GM03348 (cell line): ENCODE measurements around the gene SPDEF.

Experiments
- DNase-seq: peaks from one replicate; pipeline ENCODE4 v3.0.0; 2012; ENCODE audit warnings: low spot score

SPDEF gene

GRCh38 chr6:34563513-34563870, 7.4 kb upstream of the SPDEF start:
- no peak for DNase-seq

- DNase-seq: no peak
Measured at GRCh38 chr6:34562861-34563512, 6.9 kb upstream of the SPDEF start.

GRCh38 chr6:34562350-34562749, 6.2 kb upstream of the SPDEF start:
- no peak for DNase-seq

- DNase-seq: no peak
Measured at GRCh38 chr6:34561227-34561530, 5.0 kb upstream of the SPDEF start.

GRCh38 chr6:34560366-34561226, 4.5 kb upstream of the SPDEF start:
- no peak for DNase-seq

- DNase-seq: no peak
Measured at GRCh38 chr6:34559651-34560365, 3.7 kb upstream of the SPDEF start.

- DNase-seq: no peak
Measured at GRCh38 chr6:34558172-34558714, 2.1 kb upstream of the SPDEF start.

- no peak for DNase-seq
Measured at GRCh38 chr6:34557228-34557627, 1.1 kb upstream of the SPDEF start.

- DNase-seq: no peak
Measured at GRCh38 chr6:34556493-34556892, 364 bp upstream of the SPDEF start.

GRCh38 chr6:34555328-34555727, 801 bp downstream of the SPDEF start:
- no peak for DNase-seq

- no peak for DNase-seq
Measured at GRCh38 chr6:34555007-34555322, 1.2 kb downstream of the SPDEF start.

GRCh38 chr6:34554291-34555006, 1.7 kb downstream of the SPDEF start:
- no peak for DNase-seq

GRCh38 chr6:34553750-34554149, 2.4 kb downstream of the SPDEF start:
- DNase-seq: no peak

GRCh38 chr6:34553146-34553545, 3.0 kb downstream of the SPDEF start:
- no peak for DNase-seq

GRCh38 chr6:34552620-34553019, 3.5 kb downstream of the SPDEF start:
- no peak for DNase-seq

GRCh38 chr6:34551720-34552119, 4.4 kb downstream of the SPDEF start:
- DNase-seq: no peak

- no peak for DNase-seq
Measured at GRCh38 chr6:34549804-34550202, 6.3 kb downstream of the SPDEF start.

GRCh38 chr6:34549026-34549803, 6.9 kb downstream of the SPDEF start:
- DNase-seq: no peak

- DNase-seq: no peak
Measured at GRCh38 chr6:34547701-34548644, 8.2 kb downstream of the SPDEF start.

GRCh38 chr6:34546551-34547321, 9.4 kb downstream of the SPDEF start:
- no peak for DNase-seq
